H4 (cell line): ENCODE data around the gene ATOSB. TPM values are rescaled to one million over a fixed set of nuclear protein-coding genes. Genes with fewer than 3 reads are reported as not detected.

Experiments used
- DNase-seq: peaks from one replicate; pipeline ENCODE4 v3.0.0-alpha.2; 2015; ENCODE audit warnings: low spot score
- total RNA-seq: library from RNA; depleted of rRNA; stranded (reverse); fragments of >200 nt; shearing (Covaris generic); gene quantifications from 2 replicates; pipeline ENCODE4 v1.2.3, GENCODE V29; 2014

ATOSB gene
- total RNA-seq, 1 experiment from 2014 or later = 9.7 TPM

GRCh38 chr9:35114113-35114839 lies 1.4 kb downstream of the ATOSB start:
- peak; percentile 98 for DNase-seq

- no peak for DNase-seq
These were observed 3.2 kb downstream of the ATOSB start for GRCh38 chr9:35112257-35113020.

- peak; percentile 99 for DNase-seq
These were observed 4.4 kb downstream of the ATOSB start for GRCh38 chr9:35111001-35111933.

DNA sequence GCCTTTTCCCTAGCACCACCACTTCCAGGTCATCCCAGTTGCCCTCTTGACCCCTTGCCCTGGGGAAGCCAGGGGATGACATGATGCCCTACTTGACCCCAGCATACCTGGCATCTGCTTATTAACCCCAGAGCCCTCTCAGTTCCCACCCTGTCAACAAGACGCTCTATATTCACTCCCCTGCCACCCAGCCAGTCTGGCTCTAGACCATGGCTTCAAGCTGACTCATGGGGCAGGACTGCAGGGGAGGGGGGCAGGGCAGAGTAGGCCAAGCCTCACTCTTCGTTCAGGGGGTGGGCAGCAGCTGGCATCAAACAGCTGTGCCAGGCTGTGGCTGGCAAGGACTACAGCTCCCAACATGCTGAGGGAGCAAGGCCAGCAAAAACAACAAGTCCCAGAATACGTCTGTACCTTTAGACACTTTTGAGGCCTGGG lies 5.3 kb downstream of the ATOSB start:
- DNase-seq = peak; percentile 90

GRCh38 chr9:35108946-35109575 lies 6.6 kb downstream of the ATOSB start:
- no peak for DNase-seq

DNA sequence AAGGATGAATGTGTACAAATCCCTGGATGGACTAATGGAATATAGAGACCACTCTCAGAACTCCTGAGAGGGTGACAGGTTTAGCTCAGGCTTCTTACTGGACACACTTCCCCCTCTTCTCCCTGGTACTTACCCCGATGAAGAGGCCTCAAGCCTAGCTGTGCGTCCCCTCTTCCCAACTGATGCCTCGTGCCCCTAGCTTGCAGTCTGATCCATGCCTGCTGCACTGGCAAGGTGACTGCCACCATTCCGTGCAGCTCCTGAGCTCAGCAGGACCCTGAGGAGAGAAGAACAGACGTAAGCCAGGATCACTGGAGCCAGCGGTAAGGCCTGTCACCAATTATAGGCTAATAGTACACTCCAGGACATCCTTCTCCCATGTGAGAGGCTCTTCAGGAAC lies 7.2 kb downstream of the ATOSB start:
- no peak for DNase-seq

- DNase-seq = no peak
These were observed 8.1 kb downstream of the ATOSB start for GRCh38 chr9:35107297-35108290.

DNA sequence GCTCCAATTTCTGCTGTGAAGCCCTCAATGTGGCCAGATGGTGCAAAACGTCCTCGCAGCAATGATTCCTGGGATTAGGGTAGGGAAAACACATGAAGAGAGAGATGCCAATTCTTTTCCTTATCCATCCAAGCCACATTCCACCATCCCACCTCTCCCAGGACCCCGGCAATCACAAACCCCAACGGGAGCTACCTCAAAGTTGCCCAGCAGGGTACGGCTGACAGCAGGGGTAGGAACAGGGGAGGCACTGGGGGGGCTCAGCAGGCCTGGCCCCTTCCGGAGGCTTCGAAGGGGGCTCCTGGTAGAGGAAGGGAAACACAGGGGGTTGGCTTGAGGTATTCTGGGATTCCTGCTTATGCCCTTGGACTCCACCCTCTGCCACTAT lies 9.3 kb downstream of the ATOSB start:
- DNase-seq = no peak

DNA sequence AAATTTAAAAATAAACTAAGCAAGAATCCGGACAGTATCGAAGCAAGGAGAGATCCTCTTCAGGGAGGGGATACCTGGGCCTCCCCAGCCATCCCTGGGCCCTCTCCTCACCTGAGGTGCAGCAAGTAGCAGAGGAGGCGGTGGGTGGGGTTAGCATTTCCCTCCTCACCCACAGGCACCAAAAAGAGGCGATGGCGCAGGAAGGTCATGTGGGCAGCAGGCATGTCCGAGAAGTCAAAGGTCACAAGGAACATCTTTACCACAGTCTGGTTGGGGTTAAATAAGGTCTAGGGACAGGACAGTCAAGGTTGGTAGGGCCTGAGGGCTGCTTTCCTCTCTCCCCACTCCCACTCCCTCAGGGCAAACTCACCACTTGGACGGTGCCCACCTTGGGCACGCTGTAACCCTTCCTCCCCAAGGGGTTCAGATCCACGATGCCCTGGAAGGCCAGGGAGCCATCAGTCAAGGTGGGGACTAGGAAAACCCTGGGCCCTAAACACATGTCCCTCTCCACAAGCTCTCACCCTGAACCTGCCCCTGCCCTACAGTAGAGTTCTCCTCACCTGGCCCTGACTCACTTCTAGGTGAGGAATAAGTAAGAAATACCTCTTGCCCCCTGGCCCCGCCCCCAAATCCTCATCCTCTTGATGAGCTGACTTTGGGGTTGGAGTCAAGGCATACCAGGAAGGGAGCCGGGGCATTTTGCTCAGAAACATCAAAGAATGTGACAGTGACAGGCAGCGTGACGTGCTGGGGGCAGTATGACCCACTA lies 9.9 kb downstream of the ATOSB start:
- no peak for DNase-seq

DNA sequence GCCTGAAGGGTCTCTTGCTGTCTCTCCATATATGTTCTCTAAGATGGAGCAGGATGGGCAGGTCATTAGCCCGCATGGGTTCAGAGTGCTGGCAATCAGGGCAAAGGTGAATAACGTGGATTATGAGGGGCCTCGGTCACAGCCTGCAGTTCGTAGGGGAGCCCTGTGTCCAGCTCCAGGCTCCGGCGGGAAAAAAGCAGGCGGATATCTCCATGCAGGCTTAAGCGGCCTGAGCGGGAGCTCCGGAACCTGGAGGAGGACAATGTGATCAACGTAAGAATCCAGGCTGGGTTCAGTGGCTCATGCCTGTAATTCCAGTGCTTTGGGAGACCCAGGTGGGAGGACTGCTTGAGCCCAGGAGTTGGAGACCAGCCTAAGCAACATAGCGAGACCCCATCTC lies 10.5 kb downstream of the ATOSB start:
- no peak for DNase-seq

GRCh38 chr9:35104586-35104985 lies 11.1 kb downstream of the ATOSB start:
- DNase-seq = no peak

DNA sequence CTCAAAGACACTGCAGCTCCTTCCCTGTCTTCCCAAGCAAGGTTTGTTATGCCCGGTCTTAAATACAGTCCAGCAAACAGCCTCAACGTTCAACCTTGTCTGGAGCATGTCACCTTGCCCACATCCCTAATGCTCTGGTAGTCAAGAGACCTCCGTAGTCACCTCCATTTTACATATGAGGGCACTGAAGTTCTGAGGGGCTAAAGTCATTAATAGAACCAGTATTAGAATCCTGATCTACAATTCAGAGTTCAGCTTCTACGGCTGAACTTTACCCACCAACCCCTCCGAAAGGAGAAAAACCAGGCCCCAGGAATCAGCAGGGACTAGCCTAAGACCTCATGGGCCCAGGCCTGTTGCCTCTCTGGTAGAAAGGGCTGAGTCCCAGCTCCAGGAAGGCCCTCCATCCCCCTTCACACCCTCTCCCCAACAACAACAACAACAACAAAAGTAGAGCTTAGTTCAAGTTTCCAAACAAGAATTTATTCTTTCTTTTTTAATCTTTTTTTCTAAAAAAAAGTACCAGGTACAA lies 11.9 kb downstream of the ATOSB start:
- DNase-seq = no peak

- peak; percentile 98 for DNase-seq
These were observed 12.6 kb downstream of the ATOSB start, which contains the start of gene STOML2 for GRCh38 chr9:35102769-35103659. Gene STOML2, minus strand, starts transcription at chr9:35103131. Its CDS starts 37 bp downstream, at chr9:35103094.

GRCh38 chr9:35102465-35102768 lies 13.2 kb downstream of the ATOSB start:
- no peak for DNase-seq

- no peak for DNase-seq
These were observed 18.1 kb downstream of the ATOSB start for GRCh38 chr9:35097573-35097972.

DNA sequence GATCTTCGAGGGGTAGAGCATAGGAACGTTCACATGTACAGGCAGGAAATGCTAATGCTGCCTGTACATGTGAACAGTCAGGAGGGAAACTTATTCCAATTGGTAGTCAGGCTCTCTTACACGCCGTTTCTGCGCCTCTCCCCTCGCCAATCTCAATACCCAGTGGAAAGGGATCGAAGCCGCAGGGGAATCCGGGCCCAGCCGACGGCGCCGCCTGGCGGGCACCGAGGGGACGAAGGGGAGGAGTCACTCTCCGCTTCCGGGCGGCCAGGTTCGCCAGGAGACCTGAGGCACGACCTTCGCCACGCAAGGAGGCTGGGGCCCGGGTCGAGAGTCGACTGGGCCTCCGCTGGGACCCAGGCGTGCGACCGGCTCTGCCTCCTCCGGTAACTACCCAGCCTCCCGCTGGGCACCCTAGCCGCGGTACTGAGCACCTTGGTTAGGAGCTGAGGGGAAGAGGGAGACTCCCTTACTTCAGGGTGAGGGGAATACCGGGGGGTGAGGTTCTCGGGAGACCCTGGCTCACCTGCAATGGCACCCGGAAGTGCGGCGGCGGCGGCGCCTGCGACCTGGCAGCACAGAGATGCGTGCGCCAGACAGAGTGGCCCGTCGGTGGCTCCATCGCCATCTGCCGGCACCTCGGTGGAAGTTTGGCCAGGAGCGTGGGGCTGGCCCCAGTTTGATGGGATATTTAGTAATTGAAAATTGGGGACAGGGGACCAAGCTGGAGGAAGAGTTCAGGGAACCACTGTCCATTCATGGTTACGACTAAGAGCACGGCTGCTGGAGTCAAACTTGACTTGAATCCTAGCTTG lies 19.4 kb downstream of the ATOSB start, which contains the start of gene PIGO:
Gene PIGO (minus strand): TSS at position 557 of the 815 bp plus-strand sequence. CDS start 1,026 bp downstream, outside the sequence.
- DNase-seq = peak; percentile 89

- no peak for DNase-seq
These were observed 24.1 kb downstream of the ATOSB start for GRCh38 chr9:35091536-35091935.
